ENCODE data around the gene PLAA. TPM values are rescaled to one million over a fixed set of nuclear protein-coding genes. Genes with fewer than 3 reads are reported as not detected.

Gene PLAA
- total RNA-seq, 1 experiment from 2014 or later = 41.2 TPM

GRCh38 chr9:26904070-26904469, 43.0 kb downstream of the PLAA start:
- H4K20me1 ChIP-seq (ENCODE audit: insufficient read depth) = no peaks in the 10 kb centered on the region
- 0 out of 2 replicates have a peak, but pooled peaks cover 3% of the 10 kb centered on the region for H3K79me2 ChIP-seq (ENCODE audit: insufficient read depth, low read length)
- peaks cover 2 to 16% of the 10 kb centered on the region in 2 experiments; a peak in 3 of 4 replicates for H3K36me3 ChIP-seq (ENCODE audit: control insufficient read depth in 1 of 2, insufficient read depth in 2 of 2, low read length in 2 of 2)
- BruUV-seq (replicated peaks) = no TSS peak
- no peaks in the 10 kb centered on the region for H3K4me1 ChIP-seq (ENCODE audit: control insufficient read depth in 1 of 2, insufficient read depth in 2 of 2, low read length in 2 of 2)
- DNase-seq (ENCODE audit: low read depth, low spot score) = no peak
- no peak overlapping the region for H2AFZ ChIP-seq (ENCODE audit: low read depth, low read length, poor library complexity, severe bottlenecking)
- POLR2A ChIA-PET = no interaction called here
- H3K4me2 ChIP-seq (ENCODE audit: low read length) = no peak overlapping the region
- no peaks in the 10 kb centered on the region for H3K9me3 ChIP-seq (ENCODE audit: control insufficient read depth in 1 of 2, insufficient read depth in 1 of 2, low read depth in 1 of 2, low read length in 2 of 2)
- no peaks in the 10 kb centered on the region for H3K27me3 ChIP-seq (ENCODE audit: insufficient read depth, low read length)
- no peaks in the 10 kb centered on the region for H3K9me2 ChIP-seq (ENCODE audit: insufficient read depth)
- no peak overlapping the region for H3K4me3 ChIP-seq (replicated peaks in 1 of 2; ENCODE audit: low read depth in 1 of 2, low read length in 2 of 2)
- TF ChIP-seq MAX (IDR thresholded peaks at IDR 0.05) = no peak
- no peak for TF ChIP-seq ELF1 (IDR thresholded peaks at IDR 0.05; ENCODE audit: borderline replicate concordance, low read depth)
- no peak for TF ChIP-seq SP1 (IDR thresholded peaks at IDR 0.05; ENCODE audit: low read depth)
- no peak for TF ChIP-seq RAD21 (IDR thresholded peaks at IDR 0.05; ENCODE audit: low read depth)
- no peak for TF ChIP-seq FOSL1 (IDR thresholded peaks at IDR 0.05; ENCODE audit: low read depth)
- TF ChIP-seq CEBPB (IDR thresholded peaks at IDR 0.05; ENCODE audit: low read depth) = no peak
- TF ChIP-seq EGR1 (IDR thresholded peaks at IDR 0.05; ENCODE audit: low read depth) = no peak
- no peak for TF ChIP-seq ATF3 (IDR thresholded peaks at IDR 0.05)
- TF ChIP-seq POLR2A (IDR thresholded peaks at IDR 0.05; ENCODE audit: borderline replicate concordance, extremely low read depth, insufficient read depth, insufficient read length) = no peak
- no peak for TF ChIP-seq CTCF (IDR thresholded peaks at IDR 0.05 in 2 of 3, conservative IDR thresholded peaks at IDR 0.05 in 1 of 3; ENCODE audit: borderline replicate concordance in 1 of 3, insufficient read depth in 1 of 3, low read depth in 2 of 3, low read length in 2 of 3)
- no peak for TF ChIP-seq TCF7L2 (IDR thresholded peaks at IDR 0.05; ENCODE audit: borderline replicate concordance, extremely low read depth, insufficient read depth, insufficient read length)
- TF ChIP-seq POLR2AphosphoS5 (IDR thresholded peaks at IDR 0.05; ENCODE audit: low read depth, low read length) = no peak
- no peak for TF ChIP-seq EZH2 (IDR thresholded peaks at IDR 0.05)
- no peak for TF ChIP-seq SIN3A (IDR thresholded peaks at IDR 0.05; ENCODE audit: low read depth)
- RAD21 ChIA-PET (ENCODE audit: low non-redundant PET in 1 of 2, low total read pairs in 2 of 2, uncharacterized antibody in 2 of 2, unreplicated experiment in 2 of 2) = no interaction called here
- intact Hi-C loops (cut with micrococcal nuclease) = no loop called here
- ATAC-seq = no peak
- no peak overlapping the region for H3K27ac ChIP-seq (ENCODE audit: low read depth, low read length)
- CTCF ChIA-PET = no interaction called here
- no peak overlapping the region for H3K9ac ChIP-seq (ENCODE audit: low read length)

All from HCT116 (cell line).